GM12801 (cell line): ENCODE measurements around the gene RACK1.

Source experiments
- CTCF ChIP-seq: IDR thresholded peaks from one replicate; pipeline ENCODE4 v1.5.1; 2011; ENCODE audit warnings: control low read depth; ENCODE audit not compliant: insufficient read length; ENCODE audit errors: extremely low read depth

The RACK1 gene

GRCh38 chr5:181224390-181225229, 19.1 kb downstream of the RACK1 start:
- TF ChIP-seq CTCF: no peak

- TF ChIP-seq CTCF: no peak
These were observed 19.8 kb downstream of the RACK1 start for GRCh38 chr5:181223729-181224389.

GRCh38 chr5:181223058-181223728, 20.5 kb downstream of the RACK1 start, which contains the start of gene TRIM41:
Gene TRIM41, plus strand, starts transcription at chr5:181223281. Its CDS starts 719 bp downstream, at chr5:181224000.
- TF ChIP-seq CTCF: no peak

- TF ChIP-seq CTCF: no peak
These were observed 21.1 kb downstream of the RACK1 start for GRCh38 chr5:181222630-181223057.

GRCh38 chr5:181221792-181222629, 21.7 kb downstream of the RACK1 start:
- no peak for TF ChIP-seq CTCF

GRCh38 chr5:181221105-181221791, 22.5 kb downstream of the RACK1 start:
- TF ChIP-seq CTCF: no peak
